HUDEP-2 (cell line): Measurements from ENCODE around the gene CPNE7.

ENCODE experiments used
- DNase-seq, 76 experiments: peaks; one replicate each; lab custom pipeline; 2025; ENCODE audit not compliant: unreplicated experiment in 76 of 76; lab: John Stamatoyannopoulos, UW

Gene CPNE7

GRCh38 chr16:89575247-89576152, at the start of gene CPNE7:
Gene CPNE7 (plus strand): TSS chr16:89575758. CDS start chr16:89575898, 140 bp downstream.
- DNase-seq: no peak

- no peak for DNase-seq
These were observed 46.5 kb upstream of the CPNE7 start for GRCh38 chr16:89529097-89529496.

- DNase-seq: no peak
These were observed 44.9 kb upstream of the CPNE7 start for GRCh38 chr16:89530401-89531381.

DNA sequence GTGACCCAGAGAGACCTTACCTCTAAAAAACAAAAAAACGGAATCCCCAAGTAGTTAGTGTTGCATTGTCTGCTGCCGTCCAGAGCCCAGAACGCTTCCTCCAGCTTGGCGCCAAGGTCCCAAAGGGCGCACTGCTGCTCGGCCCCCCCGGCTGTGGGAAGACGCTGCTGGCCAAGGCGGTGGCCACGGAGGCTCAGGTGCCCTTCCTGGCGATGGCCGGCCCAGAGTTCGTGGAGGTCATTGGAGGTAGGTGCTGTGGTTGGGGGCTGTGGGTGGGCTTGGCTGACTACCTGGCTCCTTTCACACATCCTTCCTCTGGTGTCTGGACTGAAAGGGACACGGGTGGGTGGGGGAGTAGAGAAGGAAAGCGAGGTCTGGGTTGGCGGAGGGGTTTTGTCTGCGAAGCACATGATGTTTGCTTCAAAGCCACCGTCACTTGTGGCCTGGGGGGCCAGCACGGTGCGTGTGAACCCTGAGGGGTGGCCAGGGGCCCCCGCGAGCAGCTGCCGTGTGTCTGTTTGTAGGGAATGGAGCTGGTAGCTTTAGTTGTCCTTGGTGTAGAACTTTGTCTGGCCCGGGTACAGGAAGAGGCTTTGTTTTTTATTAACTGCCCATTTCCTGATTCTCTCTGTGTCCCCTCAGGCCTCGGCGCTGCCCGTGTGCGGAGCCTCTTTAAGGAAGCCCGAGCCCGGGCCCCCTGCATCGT, 43.6 kb upstream of the CPNE7 start:
- no peak for DNase-seq

DNA sequence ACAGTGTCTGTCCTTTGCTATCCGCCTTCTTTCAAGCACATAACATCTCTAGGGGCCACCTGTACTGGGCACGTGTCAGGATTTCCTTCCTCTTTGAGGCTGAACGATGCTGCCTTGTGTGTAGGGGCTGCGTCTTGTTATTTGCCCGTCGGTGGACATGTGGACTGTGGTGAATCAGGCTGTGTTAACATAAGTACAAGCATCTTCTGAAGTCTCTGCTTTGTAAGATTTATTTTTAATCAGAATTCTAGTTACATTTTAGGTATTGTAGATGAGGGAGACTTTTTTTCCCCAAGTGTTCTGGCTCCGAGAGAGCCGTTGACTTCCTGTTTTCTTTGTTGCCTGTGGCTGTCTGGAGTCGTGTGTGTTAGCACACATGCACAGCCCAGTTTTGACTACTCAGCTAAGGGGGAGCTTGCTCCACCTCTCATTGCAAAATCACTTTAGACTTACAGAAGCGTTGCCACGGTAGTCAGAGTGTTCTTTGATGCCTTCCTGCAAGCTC, 41.3 kb upstream of the CPNE7 start:
- DNase-seq: no peak

GRCh38 chr16:89536371-89536770, 39.2 kb upstream of the CPNE7 start:
- DNase-seq: no peak

GRCh38 chr16:89536886-89537548, 38.5 kb upstream of the CPNE7 start:
- DNase-seq: no peak

- no peak for DNase-seq
These were observed 38.0 kb upstream of the CPNE7 start for GRCh38 chr16:89537549-89537925.

GRCh38 chr16:89538286-89538685, 37.3 kb upstream of the CPNE7 start:
- DNase-seq: no peak

- DNase-seq: no peak
These were observed 35.0 kb upstream of the CPNE7 start for GRCh38 chr16:89540557-89540956.

DNA sequence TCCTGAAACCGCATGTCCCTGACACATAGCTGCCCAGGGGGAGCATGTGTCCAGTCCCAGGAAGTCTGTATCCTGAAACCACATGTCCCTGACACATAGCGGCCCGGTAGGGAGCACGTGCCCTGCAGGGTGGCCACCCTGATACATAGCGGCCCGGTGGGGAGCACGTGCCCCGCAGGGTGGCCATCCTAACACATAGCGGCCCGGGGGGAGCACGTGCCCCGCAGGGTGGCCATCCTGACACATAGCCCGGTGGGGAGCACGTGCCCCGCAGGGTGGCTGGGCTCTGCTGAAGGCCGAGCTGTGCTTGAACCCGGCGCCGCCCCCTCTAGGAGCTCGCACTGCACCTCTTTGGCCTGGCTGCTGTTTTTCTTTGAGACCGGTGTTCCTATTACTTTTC, 33.8 kb upstream of the CPNE7 start:
- DNase-seq: no peak

- DNase-seq: no peak
These were observed 31.4 kb upstream of the CPNE7 start for GRCh38 chr16:89544113-89544512.

GRCh38 chr16:89544713-89545043, 30.9 kb upstream of the CPNE7 start:
- DNase-seq: no peak

GRCh38 chr16:89545044-89545830, 30.3 kb upstream of the CPNE7 start:
- DNase-seq: no peak

DNA sequence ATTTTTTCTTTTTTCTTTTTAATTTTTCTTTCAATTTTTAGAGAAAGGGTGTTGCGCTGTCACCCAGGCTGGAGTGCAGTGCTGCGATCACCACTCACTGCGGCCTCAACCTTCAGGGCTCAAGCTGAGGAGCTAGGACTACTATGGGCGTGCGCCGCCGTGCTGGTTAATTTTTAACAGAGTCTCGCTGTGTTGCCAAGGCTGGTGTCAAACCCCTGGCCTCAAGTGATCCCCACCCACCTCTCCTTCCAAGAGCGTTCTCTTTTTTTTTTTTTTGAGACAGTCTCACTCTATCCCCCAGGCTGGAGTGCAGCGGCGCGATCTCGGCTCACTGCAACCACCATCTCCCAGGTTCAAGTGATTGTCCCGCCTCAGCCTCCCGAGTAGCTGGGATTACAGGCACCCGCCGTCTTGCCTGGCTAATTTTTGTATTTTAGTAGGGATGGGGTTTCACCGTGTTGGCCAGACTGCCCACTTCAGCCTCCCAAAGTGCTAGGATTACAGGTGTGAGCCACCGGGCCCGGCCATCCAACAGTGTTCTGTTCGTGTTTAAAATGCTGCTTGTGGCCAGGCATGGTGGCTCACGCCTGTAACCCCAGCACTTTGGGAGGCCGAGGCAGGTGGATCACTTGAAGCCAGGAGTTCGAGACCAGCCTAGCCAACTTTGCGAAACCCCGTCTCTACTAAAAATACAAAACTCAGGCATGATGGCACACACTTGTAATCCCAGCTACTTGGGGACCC, 29.6 kb upstream of the CPNE7 start:
- no peak for DNase-seq

- no peak for DNase-seq
These were observed 28.8 kb upstream of the CPNE7 start for GRCh38 chr16:89546781-89547180.

- no peak for DNase-seq
These were observed 28.3 kb upstream of the CPNE7 start for GRCh38 chr16:89547291-89547690.

DNA sequence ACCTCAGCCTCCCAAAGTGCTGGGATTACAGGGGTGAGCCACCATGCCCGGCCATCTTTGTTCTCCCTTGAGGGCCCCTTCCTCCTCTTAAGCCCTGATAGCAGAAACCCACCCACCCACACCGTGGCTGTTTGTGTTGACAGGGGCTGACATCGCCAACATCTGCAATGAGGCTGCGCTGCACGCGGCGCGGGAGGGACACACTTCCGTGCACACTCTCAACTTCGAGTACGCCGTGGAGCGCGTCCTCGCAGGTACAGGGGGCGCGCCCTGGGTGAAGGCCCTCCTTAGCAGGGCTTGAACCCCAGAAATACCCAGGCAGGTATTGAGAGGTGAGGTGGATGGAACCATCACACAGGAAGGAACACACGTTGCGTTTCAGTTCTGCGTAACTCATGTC, 27.7 kb upstream of the CPNE7 start:
- no peak for DNase-seq
